ENCODE measurements around the gene NEDD1.

Gene NEDD1

DNA sequence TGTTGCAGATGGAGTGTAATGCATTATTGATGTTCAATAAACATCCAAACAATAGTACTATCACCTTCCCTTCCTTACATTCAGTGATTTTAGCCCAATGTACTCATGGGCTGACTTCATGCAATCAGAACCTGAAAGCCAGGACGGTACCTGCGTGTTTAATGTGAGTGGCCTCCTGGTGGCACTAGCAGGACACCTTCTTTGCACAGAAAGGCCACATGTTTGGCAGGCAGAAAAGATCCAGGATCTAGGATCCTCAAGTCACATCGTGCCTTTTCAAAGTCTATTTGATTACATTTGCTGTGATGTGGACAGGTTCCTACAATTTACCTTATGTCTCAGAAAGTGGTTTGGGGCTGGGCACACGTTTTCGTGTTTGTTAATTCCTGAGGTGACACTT lies 82.9 kb downstream of the NEDD1 start:
- TF ChIP-seq EZH2 (IDR thresholded peaks at IDR 0.05; ENCODE audit: borderline replicate concordance, low read length): no peak
- TF ChIP-seq, protein P1, sequence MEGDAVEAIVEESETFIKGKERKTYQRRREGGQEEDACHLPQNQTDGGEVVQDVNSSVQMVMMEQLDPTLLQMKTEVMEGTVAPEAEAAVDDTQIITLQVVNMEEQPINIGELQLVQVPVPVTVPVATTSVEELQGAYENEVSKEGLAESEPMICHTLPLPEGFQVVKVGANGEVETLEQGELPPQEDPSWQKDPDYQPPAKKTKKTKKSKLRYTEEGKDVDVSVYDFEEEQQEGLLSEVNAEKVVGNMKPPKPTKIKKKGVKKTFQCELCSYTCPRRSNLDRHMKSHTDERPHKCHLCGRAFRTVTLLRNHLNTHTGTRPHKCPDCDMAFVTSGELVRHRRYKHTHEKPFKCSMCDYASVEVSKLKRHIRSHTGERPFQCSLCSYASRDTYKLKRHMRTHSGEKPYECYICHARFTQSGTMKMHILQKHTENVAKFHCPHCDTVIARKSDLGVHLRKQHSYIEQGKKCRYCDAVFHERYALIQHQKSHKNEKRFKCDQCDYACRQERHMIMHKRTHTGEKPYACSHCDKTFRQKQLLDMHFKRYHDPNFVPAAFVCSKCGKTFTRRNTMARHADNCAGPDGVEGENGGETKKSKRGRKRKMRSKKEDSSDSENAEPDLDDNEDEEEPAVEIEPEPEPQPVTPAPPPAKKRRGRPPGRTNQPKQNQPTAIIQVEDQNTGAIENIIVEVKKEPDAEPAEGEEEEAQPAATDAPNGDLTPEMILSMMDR (IDR thresholded peaks at IDR 0.05; ENCODE audit: low read length): peak; percentile 48
- H2AFZ ChIP-seq (ENCODE audit: low read length): no peak overlapping the region
- no peaks in the 10 kb centered on the region for H3K9me2 ChIP-seq (ENCODE audit: low read depth, low read length)

DNA sequence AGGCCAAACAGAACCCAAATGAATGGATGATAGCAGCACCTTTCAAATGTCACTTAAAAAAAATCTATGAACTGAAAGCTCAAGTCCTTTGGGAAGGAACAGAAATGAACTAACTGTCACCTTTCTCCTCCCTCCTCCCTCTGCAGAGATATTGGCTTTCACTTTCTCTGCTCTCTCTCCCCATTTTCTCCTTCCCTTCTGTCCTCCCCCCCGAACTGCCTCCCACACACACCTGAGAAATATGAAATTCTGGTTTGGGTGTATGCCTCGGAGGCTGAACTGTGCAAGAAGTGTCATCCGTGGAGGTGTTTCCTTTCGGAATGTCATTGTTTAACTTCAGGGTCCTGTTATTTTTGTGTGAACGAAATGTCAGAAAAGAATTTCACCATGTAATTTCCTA lies 87.8 kb downstream of the NEDD1 start:
- Histone ChIP-seq H3K4me2 (ENCODE audit: low read length) (no peak overlapping the region), H3K9me2 (ENCODE audit: low read depth, low read length) (no peaks in the 10 kb centered on the region), H3K9ac (ENCODE audit: low read length) (no peak overlapping the region), H3F3A (ENCODE audit: insufficient read depth, low read length) (no peaks in the 10 kb centered on the region), H3K27me3 (ENCODE audit: insufficient read depth, low read length) (no peaks in the 10 kb centered on the region), H3K4me1 (ENCODE audit: insufficient read depth, low read length, severe bottlenecking) (no peaks in the 10 kb centered on the region), H3K27ac (ENCODE audit: low read depth, low read length, poor library complexity, severe bottlenecking) (no peak overlapping the region), H3K36me3 (ENCODE audit: insufficient read depth, low read length) (no peaks in the 10 kb centered on the region), H3K4me3 (ENCODE audit: low read depth, low read length, poor library complexity, severe bottlenecking) (no peak overlapping the region), H4K20me1 (ENCODE audit: insufficient read depth, low read length) (no peaks in the 10 kb centered on the region), H3K9me3 (ENCODE audit: low read length) (no peaks in the 10 kb centered on the region), H3K79me2 (ENCODE audit: insufficient read depth, low read length) (no peaks in the 10 kb centered on the region), H2AFZ (ENCODE audit: low read length) (no peak overlapping the region)
- TF ChIP-seq, protein P1 (IDR thresholded peaks at IDR 0.05; ENCODE audit: low read length): no peak
- no peak for TF ChIP-seq EZH2 (IDR thresholded peaks at IDR 0.05; ENCODE audit: borderline replicate concordance, low read length)

More for the DNA sequence above, 82.9 kb downstream of the NEDD1 start:
- Histone ChIP-seq H4K20me1 (ENCODE audit: insufficient read depth, low read length) (no peaks in the 10 kb centered on the region), H3K27ac (ENCODE audit: low read depth, low read length, poor library complexity, severe bottlenecking) (no peak overlapping the region), H3K4me3 (ENCODE audit: low read depth, low read length, poor library complexity, severe bottlenecking) (no peak overlapping the region), H3K9me3 (ENCODE audit: low read length) (no peaks in the 10 kb centered on the region), H3K27me3 (ENCODE audit: insufficient read depth, low read length) (no peaks in the 10 kb centered on the region), H3K4me1 (ENCODE audit: insufficient read depth, low read length, severe bottlenecking) (no peaks in the 10 kb centered on the region), H3F3A (ENCODE audit: insufficient read depth, low read length) (no peaks in the 10 kb centered on the region), H3K79me2 (ENCODE audit: insufficient read depth, low read length) (no peaks in the 10 kb centered on the region), H3K36me3 (ENCODE audit: insufficient read depth, low read length) (no peaks in the 10 kb centered on the region), H3K4me2 (ENCODE audit: low read length) (no peak overlapping the region), H3K9ac (ENCODE audit: low read length) (no peak overlapping the region)

DNA sequence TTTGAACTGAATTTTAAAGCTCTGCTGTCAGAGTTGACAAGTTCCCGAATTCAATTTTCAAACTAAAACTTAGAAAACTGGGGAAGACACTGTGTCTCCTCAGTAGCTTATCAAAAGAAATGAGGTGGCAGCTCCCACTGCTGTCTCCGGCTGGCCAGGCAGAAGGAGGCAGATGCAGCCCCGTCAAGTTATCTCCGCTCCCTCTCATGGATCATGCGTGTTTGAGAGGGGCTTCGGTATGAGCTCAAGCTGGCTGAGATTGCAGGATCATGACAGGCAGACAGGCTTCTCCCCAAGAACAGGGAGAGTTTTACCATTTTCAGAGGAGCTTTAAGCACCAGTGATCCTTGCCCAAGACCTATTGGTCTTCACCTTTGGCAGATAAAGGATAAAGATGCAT lies 88.8 kb downstream of the NEDD1 start:
- H3K4me3 ChIP-seq (ENCODE audit: low read depth, low read length, poor library complexity, severe bottlenecking): no peak overlapping the region
- no peaks in the 10 kb centered on the region for H3F3A ChIP-seq (ENCODE audit: insufficient read depth, low read length)
- no peak overlapping the region for H3K9ac ChIP-seq (ENCODE audit: low read length)
- no peaks in the 10 kb centered on the region for H3K9me3 ChIP-seq (ENCODE audit: low read length)
- TF ChIP-seq EZH2 (IDR thresholded peaks at IDR 0.05; ENCODE audit: borderline replicate concordance, low read length): no peak
- TF ChIP-seq, protein P1 (IDR thresholded peaks at IDR 0.05; ENCODE audit: low read length): no peak
- no peaks in the 10 kb centered on the region for H3K79me2 ChIP-seq (ENCODE audit: insufficient read depth, low read length)
- H3K4me2 ChIP-seq (ENCODE audit: low read length): no peak overlapping the region
- no peaks in the 10 kb centered on the region for H3K36me3 ChIP-seq (ENCODE audit: insufficient read depth, low read length)
- no peak overlapping the region for H3K27ac ChIP-seq (ENCODE audit: low read depth, low read length, poor library complexity, severe bottlenecking)
- no peak overlapping the region for H2AFZ ChIP-seq (ENCODE audit: low read length)
- H3K27me3 ChIP-seq (ENCODE audit: insufficient read depth, low read length): no peaks in the 10 kb centered on the region
- H3K9me2 ChIP-seq (ENCODE audit: low read depth, low read length): no peaks in the 10 kb centered on the region
- no peaks in the 10 kb centered on the region for H3K4me1 ChIP-seq (ENCODE audit: insufficient read depth, low read length, severe bottlenecking)
- H4K20me1 ChIP-seq (ENCODE audit: insufficient read depth, low read length): no peaks in the 10 kb centered on the region

Measured in OCI-LY1 (cell line).